GM23338 (cell line): ENCODE results near the gene SLC20A1.

Experiments used
- CTCF ChIP-seq, 2 experiments: fragments of 200-600 bp in 1 of 2; sonication (generic) in 1 of 2; conservative IDR thresholded peaks; 2 replicates each; pipeline versions ENCODE4 v1.5.1 to v1.6.1; 2016 to 2017; ENCODE audit warnings: antibody characterized with exemption in 2 of 2, low read depth in 2 of 2, mild to moderate bottlenecking in 2 of 2, moderate library complexity in 1 of 2
- EZH2 ChIP-seq: fragments of 200-600 bp; sonication (generic); IDR thresholded peaks from one replicate; pipeline ENCODE4 v1.8.0; 2017; ENCODE audit warnings: antibody characterized with exemption, mild to moderate bottlenecking, low read depth; ENCODE audit not compliant: unreplicated experiment
- EZH2phosphoT487 ChIP-seq: fragments of 200-600 bp; sonication (generic); IDR thresholded peaks from one replicate; pipeline ENCODE4 v1.8.1; 2018; ENCODE audit warnings: antibody characterized with exemption; ENCODE audit not compliant: unreplicated experiment
- NANOG ChIP-seq: IDR thresholded peaks from 2 replicates; pipeline ENCODE4 v1.6.1; 2016; ENCODE audit warnings: antibody characterized with exemption, borderline replicate concordance
- POLR2AphosphoS5 ChIP-seq: IDR thresholded peaks from 2 replicates; pipeline ENCODE4 v1.6.1; 2016; ENCODE audit warnings: antibody characterized with exemption, low read depth
- REST ChIP-seq: IDR thresholded peaks from one replicate; pipeline ENCODE4 v1.6.1; 2018; ENCODE audit warnings: antibody characterized with exemption; ENCODE audit not compliant: unreplicated experiment

- TF ChIP-seq REST (no peak), NANOG (no peak), CTCF (conservative IDR thresholded peaks at IDR 0.05; ENCODE audit: low read depth in 2 of 2) (no peak), EZH2 (no peak), EZH2phosphoT487 (no peak), POLR2AphosphoS5 (no peak)
Measured at GRCh38 chr2:112644155-112644932, 1.4 kb upstream of the SLC20A1 start.
